ENCODE data around the gene BAZ1A. TPM values are rescaled to one million over a fixed set of nuclear protein-coding genes. Genes with fewer than 3 reads are reported as not detected.
A peak's percentile ranks its signal among the peaks of the same experiment; 100 is the strongest.

BAZ1A gene
- total and polyA plus RNA-seq, 2 experiments from 2014 or later: 9.4 to 13.8 TPM

GRCh38 chr14:34750670-34751069, 124.5 kb downstream of the BAZ1A start:
- no peak overlapping the region for H3K4me3 ChIP-seq
- H3K27me3 ChIP-seq (replicated peaks; ENCODE audit: insufficient read depth): no peaks in the 10 kb centered on the region
- TF ChIP-seq EZH2phosphoT487 (IDR thresholded peaks at IDR 0.05; ENCODE audit: insufficient read depth, low read depth) (no peak), EZH2 (IDR thresholded peaks at IDR 0.05; ENCODE audit: insufficient read depth, poor library complexity, severe bottlenecking) (no peak)
- H2AFZ ChIP-seq: no peak overlapping the region
- peak; percentile 79 for DNase-seq
- peaks cover 18% of the 10 kb centered on the region for H3K36me3 ChIP-seq (ENCODE audit: low read depth)
- H3F3A ChIP-seq (ENCODE audit: insufficient read depth): peaks cover 11% of the 10 kb centered on the region
- H3K9ac ChIP-seq: peak overlapping the region; percentile 6; the same call in 1 of the 2 replicates
- peak overlapping the region; percentile 19 for H3K4me2 ChIP-seq (ENCODE audit: unreplicated experiment)
- H3K9me3 ChIP-seq (ENCODE audit: low read depth): no peaks in the 10 kb centered on the region
- peak overlapping the region; percentile 25; the same call in 1 of the 2 replicates for H3K27ac ChIP-seq
- no peaks in the 10 kb centered on the region for H3K9me2 ChIP-seq (ENCODE audit: insufficient read depth)
- H4K20me1 ChIP-seq (ENCODE audit: insufficient read depth): no peaks in the 10 kb centered on the region
- in situ Hi-C loops (cut with MboI): no loop called here
- peaks cover 11% of the 10 kb centered on the region for H3K4me1 ChIP-seq (ENCODE audit: insufficient read depth)
- H3K79me2 ChIP-seq (ENCODE audit: insufficient read depth): no peaks in the 10 kb centered on the region

DNA sequence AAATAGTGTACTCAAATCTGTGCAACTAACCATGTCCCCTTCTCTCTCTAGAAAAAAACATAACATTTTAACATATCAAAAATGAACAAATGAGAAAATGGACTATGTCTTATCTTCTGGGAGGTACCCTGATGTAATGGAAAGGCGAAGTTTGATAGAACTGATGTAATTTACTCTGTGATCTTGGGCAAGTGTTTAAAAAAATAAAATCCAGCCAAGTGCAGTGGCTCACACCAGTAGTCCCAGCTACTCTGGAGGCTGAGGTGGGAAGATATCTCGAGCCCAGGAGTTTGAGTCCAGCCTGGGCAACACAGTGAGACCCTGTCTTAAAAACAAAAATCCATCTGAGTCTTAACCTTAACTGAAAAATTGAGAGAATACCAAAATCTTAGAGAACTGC, 124.9 kb downstream of the BAZ1A start:
- TF ChIP-seq EZH2 (IDR thresholded peaks at IDR 0.05; ENCODE audit: insufficient read depth, poor library complexity, severe bottlenecking) (no peak), EZH2phosphoT487 (IDR thresholded peaks at IDR 0.05; ENCODE audit: insufficient read depth, low read depth) (no peak)
- no peaks in the 10 kb centered on the region for H3K9me2 ChIP-seq (ENCODE audit: insufficient read depth)
- no peaks in the 10 kb centered on the region for H3K27me3 ChIP-seq (replicated peaks; ENCODE audit: insufficient read depth)
- peaks cover 11% of the 10 kb centered on the region for H3F3A ChIP-seq (ENCODE audit: insufficient read depth)
- H3K9me3 ChIP-seq (ENCODE audit: low read depth): no peaks in the 10 kb centered on the region
- DNase-seq: no peak
- peaks cover 11% of the 10 kb centered on the region for H3K4me1 ChIP-seq (ENCODE audit: insufficient read depth)
- peaks cover 18% of the 10 kb centered on the region for H3K36me3 ChIP-seq (ENCODE audit: low read depth)
- H3K79me2 ChIP-seq (ENCODE audit: insufficient read depth): no peaks in the 10 kb centered on the region
- H2AFZ ChIP-seq: no peak overlapping the region
- H3K27ac ChIP-seq: 0 out of 2 replicates have a peak overlapping the region, but pooled peaks have one; percentile 25
- peak overlapping the region; percentile 19 for H3K4me2 ChIP-seq (ENCODE audit: unreplicated experiment)
- in situ Hi-C loops (cut with MboI): no loop called here
- H3K4me3 ChIP-seq: no peak overlapping the region
- H4K20me1 ChIP-seq (ENCODE audit: insufficient read depth): no peaks in the 10 kb centered on the region
- H3K9ac ChIP-seq: peak overlapping the region; percentile 6; the same call in 1 of the 2 replicates
- WGBS, 2 experiments (ENCODE audit: low coverage in 1 of 2, low lambda C conversion rate in 2 of 2, missing lambda C conversion rate in 2 of 2): 98 to 100% methylated on average over 2 of the region's 2 CpGs

GRCh38 chr14:34749408-34749807, 125.8 kb downstream of the BAZ1A start:
- H3K9me3 ChIP-seq (ENCODE audit: low read depth): no peaks in the 10 kb centered on the region
- in situ Hi-C loops (cut with MboI): no loop called here
- WGBS, 2 experiments (ENCODE audit: low coverage in 1 of 2, low lambda C conversion rate in 2 of 2, missing lambda C conversion rate in 2 of 2): 97 to 98% methylated on average over 6 of the region's 6 CpGs

DNA sequence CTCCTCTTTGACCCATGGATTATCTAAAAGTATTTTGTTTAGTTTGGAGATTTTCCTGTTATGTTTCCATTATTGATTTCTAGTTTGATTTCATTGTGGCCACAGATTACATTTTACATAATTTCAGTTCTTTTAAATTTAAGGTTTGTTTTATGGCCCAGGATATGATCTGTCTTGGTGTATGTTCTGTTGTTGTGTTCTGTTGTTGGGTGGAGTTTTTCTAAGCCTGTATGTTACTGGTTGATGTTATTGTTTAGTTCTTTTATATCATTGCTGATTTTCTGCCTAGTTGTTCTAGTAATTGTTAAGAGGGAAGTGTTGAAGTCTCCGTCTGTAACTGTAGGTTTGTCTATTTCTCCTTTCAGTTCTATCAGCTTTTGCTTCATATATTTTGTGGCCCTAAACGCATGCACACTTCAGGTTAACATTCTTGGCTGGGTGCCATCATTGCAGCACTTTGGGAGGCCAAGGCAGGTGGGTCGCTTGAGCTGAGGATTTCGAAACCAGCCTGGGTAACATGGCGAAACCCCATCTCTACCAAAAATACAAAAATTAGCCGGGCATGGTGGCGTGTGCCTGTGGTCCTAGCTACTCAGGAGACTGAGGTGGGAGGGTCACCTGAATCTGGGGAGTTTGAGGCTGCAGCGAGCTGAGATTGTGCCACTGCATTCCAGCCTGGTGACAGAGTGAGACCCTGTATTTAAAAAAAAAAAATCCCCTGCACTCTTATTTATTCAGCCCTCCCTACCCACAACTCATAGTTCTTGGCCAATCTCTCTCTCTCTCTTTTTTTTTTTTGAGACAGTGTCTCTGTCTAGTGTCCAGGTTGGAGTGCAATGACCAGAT, 132.7 kb downstream of the BAZ1A start:
- Histone ChIP-seq H3K9me3 (ENCODE audit: low read depth) (no peaks in the 10 kb centered on the region), H3K9ac (no peak overlapping the region), H3K27me3 (replicated peaks; ENCODE audit: insufficient read depth) (no peaks in the 10 kb centered on the region), H3K27ac (no peak overlapping the region), H3K36me3 (ENCODE audit: low read depth) (no peaks in the 10 kb centered on the region), H4K20me1 (ENCODE audit: insufficient read depth) (no peaks in the 10 kb centered on the region), H2AFZ (no peak overlapping the region), H3K79me2 (ENCODE audit: insufficient read depth) (no peaks in the 10 kb centered on the region), H3K4me1 (ENCODE audit: insufficient read depth) (no peaks in the 10 kb centered on the region), H3K9me2 (ENCODE audit: insufficient read depth) (no peaks in the 10 kb centered on the region), H3F3A (ENCODE audit: insufficient read depth) (no peaks in the 10 kb centered on the region), H3K4me2 (ENCODE audit: unreplicated experiment) (no peak overlapping the region), H3K4me3 (no peak overlapping the region)
- no peak for DNase-seq
- TF ChIP-seq EZH2 (IDR thresholded peaks at IDR 0.05; ENCODE audit: insufficient read depth, poor library complexity, severe bottlenecking): no peak
- no peak for TF ChIP-seq EZH2phosphoT487 (IDR thresholded peaks at IDR 0.05; ENCODE audit: insufficient read depth, low read depth)
- WGBS, 2 experiments (ENCODE audit: low coverage in 1 of 2, low lambda C conversion rate in 2 of 2, missing lambda C conversion rate in 2 of 2): 77 to 81% methylated on average over 7 to 8 of the region's 8 CpGs
- in situ Hi-C loops (cut with MboI): no loop called here

More at GRCh38 chr14:34749408-34749807, 125.8 kb downstream of the BAZ1A start:
- Histone ChIP-seq H3K9ac (no peak overlapping the region), H3K4me1 (ENCODE audit: insufficient read depth) (peaks cover 11% of the 10 kb centered on the region), H2AFZ (no peak overlapping the region), H3K4me2 (ENCODE audit: unreplicated experiment) (no peak overlapping the region), H3K27me3 (replicated peaks; ENCODE audit: insufficient read depth) (no peaks in the 10 kb centered on the region), H3K27ac (no peak overlapping the region), H3K79me2 (ENCODE audit: insufficient read depth) (no peaks in the 10 kb centered on the region), H3K36me3 (ENCODE audit: low read depth) (peaks cover 15% of the 10 kb centered on the region), H3K4me3 (no peak overlapping the region), H3K9me2 (ENCODE audit: insufficient read depth) (no peaks in the 10 kb centered on the region), H4K20me1 (ENCODE audit: insufficient read depth) (no peaks in the 10 kb centered on the region), H3F3A (ENCODE audit: insufficient read depth) (peaks cover 11% of the 10 kb centered on the region)
- no peak for DNase-seq
- TF ChIP-seq EZH2 (IDR thresholded peaks at IDR 0.05; ENCODE audit: insufficient read depth, poor library complexity, severe bottlenecking) (no peak), EZH2phosphoT487 (IDR thresholded peaks at IDR 0.05; ENCODE audit: insufficient read depth, low read depth) (no peak)
